ENCODE data around the gene BCAT1. TPM values are rescaled to one million over a fixed set of nuclear protein-coding genes. Genes with fewer than 3 reads are reported as not detected.

BCAT1 gene
- total and polyA plus RNA-seq, 2 donors (not counting 3 experiments of a cell fraction or from before 2014, with no cell fraction given), result 21.6 to 267 TPM

GRCh38 chr12:24920141-24920540, 28.8 kb downstream of the BCAT1 start:
- no peaks in the 10 kb centered on the region for H3K9me1 ChIP-seq (replicated peaks; ENCODE audit: control insufficient read depth, extremely low read depth, insufficient read depth, low read length)
- H3K27ac ChIP-seq (ENCODE audit: insufficient read depth, low read depth, low read length), result no peak overlapping the region
- dilution Hi-C loops (cut with MboI; ENCODE audit: extremely low pct_ligation_motif_present, low sequenced_read_pairs) (no loop called here), intact Hi-C loops (cut with micrococcal nuclease) (no loop called here)
- ChIA-PET POLR2A (no interaction called here), CTCF (interaction anchor here (1.3 to 3.2 kb wide), 3 partner anchors 8 to 67 kb away, joined by 6 to 17 read pairs (median 7); no protein-coding TSS in a partner anchor)
- peaks cover 43% of the 10 kb centered on the region for H3K4me1 ChIP-seq (ENCODE audit: control insufficient read depth, extremely low read depth, insufficient read depth, low read length)
- H3K27me3 ChIP-seq (ENCODE audit: control insufficient read depth in 2 of 2, insufficient read depth in 2 of 2, low read length in 2 of 2), result no peaks in the 10 kb centered on the region
- H4K20me1 ChIP-seq (replicated peaks; ENCODE audit: control insufficient read depth, extremely low read depth, insufficient read depth, low read length), result no peaks in the 10 kb centered on the region
- peaks cover 0 to 2% of the 10 kb centered on the region in 2 experiments for H3K36me3 ChIP-seq (ENCODE audit: control insufficient read depth in 2 of 2, extremely low read depth in 1 of 2, insufficient read depth in 2 of 2, low read length in 2 of 2)
- no peak overlapping the region for H3K4me3 ChIP-seq (replicated peaks in 1 of 3; ENCODE audit: insufficient read depth in 1 of 3, low read depth in 1 of 3, low read length in 3 of 3)
- H3K4me2 ChIP-seq (ENCODE audit: insufficient read depth, low read length), result no peak overlapping the region
- H3K9me3 ChIP-seq (replicated peaks; ENCODE audit: control insufficient read depth, insufficient read depth, low read length), result no peaks in the 10 kb centered on the region
- H3K9ac ChIP-seq (replicated peaks; ENCODE audit: extremely low read depth, insufficient read depth, low read length), result no peak overlapping the region
- DNase-seq (ENCODE audit: low read depth, low spot score), result no peak
- BruUV-seq (replicated peaks), result no TSS peak
- H3K79me2 ChIP-seq (ENCODE audit: control insufficient read depth, insufficient read depth, low read length), result peaks cover 85% of the 10 kb centered on the region
- no peak for FAIRE-seq
- no peak overlapping the region for H2AFZ ChIP-seq (ENCODE audit: low read depth, low read length)
- TF ChIP-seq EZH2 (IDR thresholded peaks at IDR 0.05; ENCODE audit: borderline replicate concordance, low read depth, low read length, severe bottlenecking), result no peak
- no peak for TF ChIP-seq MAX (IDR thresholded peaks at IDR 0.05; ENCODE audit: insufficient read depth, insufficient read length)
- TF ChIP-seq FOS (IDR thresholded peaks at IDR 0.05; ENCODE audit: borderline replicate concordance, insufficient read depth, low read length), result no peak
- TF ChIP-seq POLR2A (IDR thresholded peaks at IDR 0.05; ENCODE audit: low read depth, low read length), result no peak
- TF ChIP-seq MYC (IDR thresholded peaks at IDR 0.05; ENCODE audit: low read depth, low read length), result no peak
- TF ChIP-seq CTCF (IDR thresholded peaks at IDR 0.05; ENCODE audit: extremely low read depth in 1 of 2, insufficient read depth in 1 of 2, low read depth in 1 of 2, low read length in 2 of 2), result no peak
- TF ChIP-seq JUN (IDR thresholded peaks at IDR 0.05; ENCODE audit: borderline replicate concordance, insufficient read depth, insufficient read length, low read depth), result no peak
- TF ChIP-seq POLR2AphosphoS5 (IDR thresholded peaks at IDR 0.05; ENCODE audit: insufficient read depth, low read depth, low read length), result no peak
- TF ChIP-seq GATA2 (IDR thresholded peaks at IDR 0.05; ENCODE audit: insufficient read depth, insufficient read length, low read depth, low read length), result no peak
